ENCODE data around the gene OOEP. TPM values are rescaled to one million over a fixed set of nuclear protein-coding genes. Genes with fewer than 3 reads are reported as not detected.

OOEP gene
- total and polyA plus RNA-seq, 2 donors from 2014 or later, result 0.35 TPM; not detected in 1

- TF ChIP-seq, protein P1, sequence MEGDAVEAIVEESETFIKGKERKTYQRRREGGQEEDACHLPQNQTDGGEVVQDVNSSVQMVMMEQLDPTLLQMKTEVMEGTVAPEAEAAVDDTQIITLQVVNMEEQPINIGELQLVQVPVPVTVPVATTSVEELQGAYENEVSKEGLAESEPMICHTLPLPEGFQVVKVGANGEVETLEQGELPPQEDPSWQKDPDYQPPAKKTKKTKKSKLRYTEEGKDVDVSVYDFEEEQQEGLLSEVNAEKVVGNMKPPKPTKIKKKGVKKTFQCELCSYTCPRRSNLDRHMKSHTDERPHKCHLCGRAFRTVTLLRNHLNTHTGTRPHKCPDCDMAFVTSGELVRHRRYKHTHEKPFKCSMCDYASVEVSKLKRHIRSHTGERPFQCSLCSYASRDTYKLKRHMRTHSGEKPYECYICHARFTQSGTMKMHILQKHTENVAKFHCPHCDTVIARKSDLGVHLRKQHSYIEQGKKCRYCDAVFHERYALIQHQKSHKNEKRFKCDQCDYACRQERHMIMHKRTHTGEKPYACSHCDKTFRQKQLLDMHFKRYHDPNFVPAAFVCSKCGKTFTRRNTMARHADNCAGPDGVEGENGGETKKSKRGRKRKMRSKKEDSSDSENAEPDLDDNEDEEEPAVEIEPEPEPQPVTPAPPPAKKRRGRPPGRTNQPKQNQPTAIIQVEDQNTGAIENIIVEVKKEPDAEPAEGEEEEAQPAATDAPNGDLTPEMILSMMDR (IDR thresholded peaks at IDR 0.05; ENCODE audit: borderline replicate concordance, extremely low read depth, insufficient read depth), result no peak
- FAIRE-seq, result no peak
- intact Hi-C loops (cut with DNase I), result no loop called here
- Histone ChIP-seq H3K9me3 (ENCODE audit: control insufficient read depth in 2 of 3, insufficient read depth in 1 of 3, low read length in 3 of 3) (no peaks in the 10 kb centered on the region), H3K27ac (ENCODE audit: low read depth in 2 of 2, low read length in 2 of 2) (no peak overlapping the region), H3K9ac (ENCODE audit: low read length in 3 of 3) (no peak overlapping the region), H3K4me3 (ENCODE audit: low read length in 3 of 3) (no peak overlapping the region), H3K4me1 (ENCODE audit: control insufficient read depth in 2 of 3, insufficient read depth in 2 of 3, low read depth in 1 of 3, low read length in 3 of 3) (no peaks in the 10 kb centered on the region), H3K36me3 (ENCODE audit: control insufficient read depth in 2 of 3, insufficient read depth in 3 of 3, low read length in 3 of 3) (no peaks in the 10 kb centered on the region), H3K27me3 (ENCODE audit: control insufficient read depth, insufficient read depth, low read length) (no peaks in the 10 kb centered on the region)
- no peak for DNase-seq
These were observed 39.7 kb upstream of the OOEP start for GRCh38 chr6:73409395-73409794.

DNA sequence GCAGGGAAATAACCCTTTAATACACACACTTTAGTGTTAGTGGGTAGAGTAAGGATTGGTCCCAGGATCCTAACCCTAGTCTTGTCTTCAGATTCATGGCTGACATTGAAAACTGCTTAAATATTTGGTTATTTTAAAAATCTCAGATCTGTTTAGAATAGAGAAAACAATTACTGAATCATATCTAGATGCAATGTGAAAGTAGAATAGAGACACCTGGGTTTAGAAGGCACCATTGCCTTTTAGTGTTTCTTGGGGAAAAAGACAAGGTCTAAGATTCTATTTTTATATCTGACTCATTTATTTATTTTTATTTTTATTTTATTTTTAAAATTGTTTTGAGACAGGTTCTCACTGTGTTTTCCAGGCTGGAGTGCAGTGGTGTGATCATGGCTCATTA, 31.0 kb upstream of the OOEP start:
- Histone ChIP-seq H3K27me3 (ENCODE audit: control insufficient read depth, insufficient read depth, low read length) (no peaks in the 10 kb centered on the region), H3K4me3 (ENCODE audit: low read length in 3 of 3) (no peak overlapping the region), H3K27ac (ENCODE audit: low read depth in 2 of 2, low read length in 2 of 2) (no peak overlapping the region), H3K9ac (ENCODE audit: low read length in 3 of 3) (no peak overlapping the region), H3K36me3 (ENCODE audit: control insufficient read depth in 2 of 3, insufficient read depth in 3 of 3, low read length in 3 of 3) (no peaks in the 10 kb centered on the region), H3K4me1 (ENCODE audit: control insufficient read depth in 2 of 3, insufficient read depth in 2 of 3, low read depth in 1 of 3, low read length in 3 of 3) (no peaks in the 10 kb centered on the region), H3K9me3 (ENCODE audit: control insufficient read depth in 2 of 3, insufficient read depth in 1 of 3, low read length in 3 of 3) (no peaks in the 10 kb centered on the region)
- intact Hi-C loops (cut with DNase I), result no loop called here
- TF ChIP-seq, protein P1 (IDR thresholded peaks at IDR 0.05; ENCODE audit: borderline replicate concordance, extremely low read depth, insufficient read depth), result no peak
- DNase-seq (no peak), FAIRE-seq (no peak)

- TF ChIP-seq, protein P1 (IDR thresholded peaks at IDR 0.05; ENCODE audit: borderline replicate concordance, extremely low read depth, insufficient read depth), result no peak
- no peaks in the 10 kb centered on the region for H3K36me3 ChIP-seq (ENCODE audit: control insufficient read depth in 2 of 3, insufficient read depth in 3 of 3, low read length in 3 of 3)
- DNase-seq, result no peak
- H3K27me3 ChIP-seq (ENCODE audit: control insufficient read depth, insufficient read depth, low read length), result no peaks in the 10 kb centered on the region
- H3K9ac ChIP-seq (ENCODE audit: low read length in 3 of 3), result no peak overlapping the region
- H3K4me3 ChIP-seq (ENCODE audit: low read length in 3 of 3), result no peak overlapping the region
- intact Hi-C loops (cut with DNase I), result no loop called here
- no peaks in the 10 kb centered on the region for H3K9me3 ChIP-seq (ENCODE audit: control insufficient read depth in 2 of 3, insufficient read depth in 1 of 3, low read length in 3 of 3)
- H3K27ac ChIP-seq (ENCODE audit: low read depth in 2 of 2, low read length in 2 of 2), result no peak overlapping the region
- no peaks in the 10 kb centered on the region for H3K4me1 ChIP-seq (ENCODE audit: control insufficient read depth in 2 of 3, insufficient read depth in 2 of 3, low read depth in 1 of 3, low read length in 3 of 3)
- FAIRE-seq, result no peak
These were observed 26.2 kb upstream of the OOEP start for GRCh38 chr6:73395875-73396274.

Measured in kidney (tissue), 14 donors.